ENCODE data around the gene SEC16A. TPM values are rescaled to one million over a fixed set of nuclear protein-coding genes. Genes with fewer than 3 reads are reported as not detected.
A peak's percentile ranks its signal among the peaks of the same experiment; 100 is the strongest.

Gene SEC16A
- total RNA-seq, 1 experiment from 2014 or later: 7.5 TPM

DNA sequence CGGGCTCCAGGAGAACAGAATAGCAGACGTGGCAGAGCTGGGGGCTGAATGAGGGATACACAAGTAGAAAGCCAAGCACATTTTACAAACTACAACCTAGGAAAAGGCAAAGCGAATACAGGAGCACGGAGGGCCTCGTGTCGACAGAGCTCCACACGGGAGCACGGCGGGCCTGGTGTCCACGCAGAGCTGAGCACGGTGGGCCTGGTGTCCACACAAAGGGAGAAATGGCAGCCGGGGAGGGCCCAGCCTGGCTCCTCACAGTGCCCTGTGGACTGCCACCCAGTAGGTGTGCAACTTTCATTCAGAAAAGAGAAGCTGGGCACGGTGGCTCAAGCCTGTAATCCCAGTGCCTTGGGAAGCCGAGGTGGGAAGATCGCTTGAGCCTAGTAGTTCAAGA lies 39.8 kb downstream of the SEC16A start:
- Histone ChIP-seq H3K9me3 (no peaks in the 10 kb centered on the region), H3K27me3 (no peaks in the 10 kb centered on the region), H3K4me3 (no peak overlapping the region), H3K36me3 (peaks cover 55% of the 10 kb centered on the region)
- DNase-seq: no peak

DNA sequence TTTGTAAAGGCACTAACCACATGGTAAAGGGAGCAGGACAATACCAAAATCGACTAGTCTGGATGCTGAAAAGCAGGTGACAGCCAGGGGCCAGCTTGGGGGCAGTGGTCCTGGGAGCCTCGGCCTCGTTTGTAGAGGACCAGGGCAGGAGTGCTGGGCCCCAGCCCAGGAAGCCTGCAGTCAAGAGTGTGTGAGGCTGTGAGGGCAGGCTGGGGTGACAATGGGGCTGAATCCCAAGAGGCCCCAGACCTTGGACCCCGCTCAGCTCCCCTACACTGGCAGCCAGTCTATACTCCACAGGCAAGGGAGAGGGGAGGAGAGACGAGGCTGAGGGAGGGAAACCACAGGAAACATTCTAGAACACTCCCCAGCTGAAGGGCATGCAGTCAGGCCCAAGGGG lies 40.6 kb downstream of the SEC16A start:
- Histone ChIP-seq H3K9me3 (no peaks in the 10 kb centered on the region), H3K27me3 (no peaks in the 10 kb centered on the region), H3K4me3 (no peak overlapping the region), H3K36me3 (peaks cover 55% of the 10 kb centered on the region)
- no peak for DNase-seq

DNA sequence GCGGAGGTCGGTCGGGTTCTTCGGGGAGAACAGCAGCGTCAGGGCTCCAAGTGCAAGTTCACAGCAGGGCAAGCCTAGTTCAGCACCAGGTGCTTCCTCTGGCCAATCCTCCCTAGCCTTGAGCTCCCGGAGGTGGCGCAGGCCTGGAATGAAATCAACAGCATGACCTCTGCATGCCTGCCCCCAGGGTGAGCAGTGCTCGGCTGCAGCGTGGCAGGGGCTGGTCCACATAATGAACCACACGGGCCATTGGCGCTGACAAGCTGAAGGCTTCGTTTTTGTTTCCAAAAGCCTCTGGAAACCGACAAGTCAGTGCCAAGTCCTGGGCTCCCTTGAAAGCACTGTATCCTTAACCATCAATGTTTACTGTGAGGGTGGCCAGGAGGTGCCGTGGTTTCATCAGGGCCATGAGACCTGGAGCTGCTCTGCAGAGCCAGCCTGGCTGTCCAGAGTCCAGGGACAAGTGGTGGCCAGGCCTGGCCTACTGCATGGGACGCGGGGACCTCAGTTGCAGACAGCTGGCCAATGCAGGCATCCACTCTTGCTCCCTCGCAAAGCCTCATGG lies 41.1 kb downstream of the SEC16A start:
- H3K4me3 ChIP-seq: no peak overlapping the region
- no peaks in the 10 kb centered on the region for H3K9me3 ChIP-seq
- peaks cover 57% of the 10 kb centered on the region for H3K36me3 ChIP-seq
- no peak for DNase-seq
- H3K27me3 ChIP-seq: no peaks in the 10 kb centered on the region

DNA sequence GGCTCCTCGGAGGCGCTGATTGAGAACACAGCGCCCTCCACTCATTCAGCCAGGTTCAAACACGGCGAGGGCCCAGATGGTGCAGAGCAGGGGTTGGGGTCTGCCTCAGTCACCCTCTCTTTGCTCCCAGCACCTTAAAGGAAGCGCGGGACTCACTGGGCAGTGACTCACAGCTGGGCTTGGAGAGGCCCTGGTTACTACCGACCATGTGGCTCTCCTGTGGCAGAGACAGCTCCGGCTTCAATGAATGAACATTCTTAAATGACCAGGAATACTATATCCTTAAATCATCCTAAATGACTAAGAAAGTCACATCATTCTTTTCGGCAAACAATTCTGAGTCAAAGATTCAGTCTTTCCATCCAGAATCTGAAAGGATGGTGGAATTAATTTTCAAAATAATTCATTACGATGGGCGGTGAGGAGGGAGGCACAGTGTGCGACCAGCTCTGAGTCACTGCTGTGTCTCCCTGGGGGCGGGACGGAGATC lies 41.6 kb downstream of the SEC16A start:
- peaks cover 56% of the 10 kb centered on the region for H3K36me3 ChIP-seq
- H3K4me3 ChIP-seq: no peak overlapping the region
- H3K9me3 ChIP-seq: no peaks in the 10 kb centered on the region
- H3K27me3 ChIP-seq: no peaks in the 10 kb centered on the region
- no peak for DNase-seq

DNA sequence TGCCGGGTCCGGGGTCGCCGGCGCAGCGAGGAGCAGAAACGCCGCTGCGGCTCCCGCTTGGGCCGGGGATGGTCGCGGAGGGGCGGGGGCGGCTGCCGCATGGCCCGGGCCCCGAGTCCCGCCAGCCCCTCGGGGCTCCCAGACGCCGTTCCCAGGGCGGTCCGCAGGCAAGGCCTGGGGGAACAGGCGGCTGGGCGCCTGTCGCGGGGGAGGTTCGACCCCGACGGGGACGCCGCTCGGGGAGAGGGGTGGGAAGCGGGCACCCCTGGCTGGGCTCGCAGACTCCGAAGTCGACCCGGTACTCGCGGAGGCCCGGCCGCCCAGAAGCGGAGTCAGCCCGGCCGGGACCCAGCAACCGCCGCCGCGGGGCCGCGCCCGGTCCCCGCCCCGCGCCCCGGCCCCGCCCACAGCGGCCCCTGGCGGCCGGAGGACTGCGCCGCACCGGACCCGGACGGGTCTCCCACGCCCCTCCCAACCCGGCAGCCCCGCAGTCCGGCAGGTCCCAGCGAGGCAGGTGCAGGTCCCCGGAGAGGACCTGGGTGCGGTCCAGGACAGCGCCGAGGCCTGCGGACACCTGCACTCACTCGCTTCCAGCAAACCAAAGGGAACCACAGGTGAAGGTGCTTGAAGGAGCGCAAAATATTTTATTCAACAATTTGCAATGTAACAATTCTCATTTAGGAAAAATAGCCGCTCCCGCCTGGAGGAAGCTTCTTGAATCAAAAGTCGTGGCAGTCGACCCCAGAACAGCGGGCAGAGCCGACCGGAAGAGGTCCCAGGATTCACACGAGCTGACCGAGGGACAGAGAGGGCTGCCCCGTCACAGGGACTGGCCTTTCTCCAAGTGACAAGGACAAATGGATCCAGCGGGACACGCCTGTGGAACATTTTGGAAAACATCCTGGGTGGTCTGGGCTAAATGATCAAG lies 43.1 kb downstream of the SEC16A start, which contains the start of gene INPP5E:
Gene INPP5E, minus strand, starts transcription at position 365 of the 928 bp plus-strand sequence. CDS start 426 bp downstream, outside the sequence.
- peaks cover 47% of the 10 kb centered on the region for H3K36me3 ChIP-seq
- H3K9me3 ChIP-seq: no peaks in the 10 kb centered on the region
- H3K27me3 ChIP-seq: no peaks in the 10 kb centered on the region
- DNase-seq: peak; percentile 82
- H3K4me3 ChIP-seq: peak within 1 kb of the TSS; percentile 71

DNA sequence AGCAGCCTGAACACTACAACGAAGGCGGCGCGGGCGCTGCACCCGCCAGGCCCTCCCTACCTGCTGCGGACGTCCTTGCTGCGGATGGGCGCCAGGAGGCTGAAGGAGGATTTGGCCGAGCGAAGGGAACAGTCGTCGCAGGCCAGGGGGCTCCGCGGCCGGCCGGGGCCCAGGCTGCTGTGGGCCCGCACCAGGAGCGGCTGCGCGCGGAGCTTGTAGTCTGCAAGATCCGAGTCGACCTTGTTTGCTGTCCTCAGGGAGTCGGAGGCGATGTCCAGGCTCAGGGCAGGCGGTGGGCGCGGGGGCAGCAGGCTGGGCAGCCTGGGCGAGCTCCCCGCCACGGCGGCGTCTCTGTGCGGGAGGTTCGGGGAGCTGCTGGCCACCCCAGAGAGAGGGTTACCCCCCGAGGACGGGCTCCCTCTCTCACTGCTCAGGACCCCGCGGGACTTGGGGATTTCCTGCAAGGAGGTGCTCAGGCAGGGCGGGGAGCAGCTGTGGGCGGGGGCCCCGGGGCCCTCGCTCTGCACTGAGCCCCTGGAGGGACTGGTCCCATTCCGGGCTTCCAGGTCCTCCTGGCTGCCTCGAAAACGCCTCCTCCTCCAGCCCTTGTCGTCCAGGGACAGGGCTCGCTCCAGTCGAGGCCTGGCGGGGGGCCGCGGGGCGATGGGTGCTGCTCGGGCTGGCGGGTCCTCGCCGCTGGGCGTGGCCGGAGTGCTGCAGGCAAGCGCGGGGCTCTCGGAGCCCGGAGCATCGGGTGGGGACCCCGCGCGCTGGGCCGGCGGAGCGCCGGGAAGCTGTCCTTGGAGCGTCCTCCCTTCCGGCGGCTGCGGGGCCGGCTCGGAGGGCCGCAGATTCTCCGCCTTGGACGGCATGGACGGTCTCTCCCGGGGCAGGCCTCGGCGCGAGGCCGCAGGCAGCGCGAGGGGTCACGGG lies 44.0 kb downstream of the SEC16A start:
- H3K36me3 ChIP-seq: peaks cover 40% of the 10 kb centered on the region
- no peaks in the 10 kb centered on the region for H3K9me3 ChIP-seq
- peak; percentile 55 for DNase-seq
- no peaks in the 10 kb centered on the region for H3K27me3 ChIP-seq
- peak overlapping the region; percentile 71 for H3K4me3 ChIP-seq

DNA sequence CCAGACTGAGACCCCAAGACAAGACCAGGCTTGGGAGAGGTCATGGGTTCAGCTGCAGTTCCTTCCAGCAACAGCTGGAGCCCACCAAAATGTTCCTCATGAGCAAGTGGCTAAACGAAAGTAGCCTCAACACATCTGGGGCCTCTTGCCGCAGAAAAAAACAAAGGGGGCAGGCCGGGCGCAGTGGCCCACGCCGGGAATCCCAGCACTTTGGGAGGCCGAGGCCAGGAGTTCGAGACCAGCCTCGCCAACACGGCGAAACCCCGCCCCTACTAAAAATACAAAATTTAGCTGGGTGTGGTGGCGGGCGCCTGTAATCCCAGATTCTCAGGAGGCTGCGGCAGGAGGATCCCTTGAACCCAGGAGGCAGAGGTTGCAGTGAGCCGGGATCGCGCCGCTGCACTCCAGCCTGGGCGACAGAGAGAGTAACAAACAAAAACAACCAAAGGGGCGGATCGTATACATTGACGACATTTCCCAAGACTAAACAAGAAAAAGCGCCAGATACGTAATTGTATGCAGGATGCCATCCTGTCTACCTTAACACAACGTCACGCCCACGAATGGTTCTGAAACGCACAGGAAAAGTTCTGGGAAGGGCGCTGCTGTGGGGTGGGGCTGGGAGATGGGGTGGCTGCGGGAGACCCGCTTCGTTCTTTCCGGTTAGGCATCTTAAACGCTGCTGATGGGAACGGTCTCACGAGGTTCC lies 44.8 kb downstream of the SEC16A start:
- H3K27me3 ChIP-seq: no peaks in the 10 kb centered on the region
- peaks cover 34% of the 10 kb centered on the region for H3K36me3 ChIP-seq
- H3K4me3 ChIP-seq: peak overlapping the region; percentile 71
- no peaks in the 10 kb centered on the region for H3K9me3 ChIP-seq
- no peak for DNase-seq

DNA sequence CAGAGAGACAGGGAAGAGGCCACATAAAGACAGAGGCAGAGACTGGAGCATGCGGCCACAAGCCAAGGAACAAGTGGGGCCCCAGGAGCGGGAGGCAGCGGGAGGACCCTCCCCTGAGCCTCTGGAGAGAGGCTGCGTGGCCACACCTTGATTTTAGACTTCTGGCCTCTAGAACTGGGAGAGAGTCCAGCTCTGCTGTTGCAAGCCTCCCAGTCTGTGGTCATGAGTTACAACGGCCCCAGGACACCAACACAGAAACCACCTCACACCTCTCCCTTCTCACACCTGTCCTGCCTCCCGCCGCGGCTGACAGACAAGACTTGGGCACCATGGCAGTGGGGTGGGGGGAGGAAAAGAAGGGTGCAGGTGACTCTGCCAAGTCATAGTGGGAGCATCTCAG lies 45.4 kb downstream of the SEC16A start:
- peaks cover 29% of the 10 kb centered on the region for H3K36me3 ChIP-seq
- DNase-seq: no peak
- no peaks in the 10 kb centered on the region for H3K9me3 ChIP-seq
- no peaks in the 10 kb centered on the region for H3K27me3 ChIP-seq
- H3K4me3 ChIP-seq: peak overlapping the region; percentile 71

DNA sequence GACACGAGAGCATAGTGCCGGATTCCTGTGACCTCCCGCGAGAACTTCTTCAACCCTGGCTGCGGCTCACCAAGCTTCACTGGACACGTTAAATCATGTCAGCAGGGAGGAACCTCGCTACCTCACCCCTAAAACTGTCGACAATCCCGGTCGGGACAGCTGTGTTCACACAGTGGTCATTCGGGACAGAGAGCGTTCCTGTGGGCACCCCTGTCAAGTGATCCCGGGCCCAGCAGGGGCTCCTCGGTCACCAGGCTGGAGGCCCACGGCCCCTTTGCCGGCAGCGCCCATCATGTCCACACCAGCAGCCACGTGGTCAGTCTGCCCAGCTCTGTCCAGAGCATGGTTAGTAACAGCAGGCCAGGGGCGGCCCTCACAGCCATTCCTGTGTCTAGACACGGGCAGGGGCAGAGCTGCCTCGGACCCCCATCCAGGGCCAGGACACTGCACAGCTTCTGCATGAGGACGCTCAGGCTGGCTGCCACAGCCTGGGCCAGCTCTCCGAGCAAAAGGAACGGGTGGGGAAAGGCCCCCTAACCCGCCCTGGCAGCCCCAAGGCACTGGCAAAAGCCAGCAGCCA lies 46.7 kb downstream of the SEC16A start:
- Histone ChIP-seq H3K9me3 (no peaks in the 10 kb centered on the region), H3K27me3 (no peaks in the 10 kb centered on the region), H3K4me3 (no peak overlapping the region), H3K36me3 (peaks cover 25% of the 10 kb centered on the region)
- no peak for DNase-seq

DNA sequence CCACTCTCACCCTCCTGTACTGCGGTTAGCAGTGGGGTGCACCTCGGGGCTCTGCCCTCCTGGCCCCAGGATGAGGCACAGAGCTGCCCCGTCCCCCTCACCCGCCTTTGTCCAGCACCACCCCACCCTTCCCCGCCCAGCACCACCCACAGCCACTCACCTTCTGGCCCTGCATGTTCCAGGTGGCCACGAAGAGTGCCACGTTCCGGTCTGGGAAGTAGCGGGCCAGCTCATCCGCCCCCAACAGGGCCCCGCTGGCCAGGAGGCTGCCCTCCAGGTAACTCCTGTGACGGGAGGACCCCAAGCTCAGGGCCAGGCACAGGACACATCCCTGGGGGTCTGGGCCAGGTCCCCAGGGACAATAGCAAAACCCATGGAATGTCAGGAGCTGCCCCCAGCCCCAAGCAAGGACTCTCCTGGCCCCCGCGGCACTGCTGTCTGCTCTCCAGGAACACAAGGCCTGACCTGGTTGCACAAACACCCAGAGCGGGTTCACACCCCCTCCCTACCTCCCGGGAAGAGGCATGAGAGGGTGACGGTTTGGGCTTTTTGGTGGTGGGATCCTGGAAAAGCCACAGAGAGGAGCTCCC lies 48.2 kb downstream of the SEC16A start:
- Histone ChIP-seq H3K36me3 (peaks cover 17% of the 10 kb centered on the region), H3K4me3 (no peak overlapping the region), H3K27me3 (no peaks in the 10 kb centered on the region), H3K9me3 (no peaks in the 10 kb centered on the region)
- no peak for DNase-seq

DNA sequence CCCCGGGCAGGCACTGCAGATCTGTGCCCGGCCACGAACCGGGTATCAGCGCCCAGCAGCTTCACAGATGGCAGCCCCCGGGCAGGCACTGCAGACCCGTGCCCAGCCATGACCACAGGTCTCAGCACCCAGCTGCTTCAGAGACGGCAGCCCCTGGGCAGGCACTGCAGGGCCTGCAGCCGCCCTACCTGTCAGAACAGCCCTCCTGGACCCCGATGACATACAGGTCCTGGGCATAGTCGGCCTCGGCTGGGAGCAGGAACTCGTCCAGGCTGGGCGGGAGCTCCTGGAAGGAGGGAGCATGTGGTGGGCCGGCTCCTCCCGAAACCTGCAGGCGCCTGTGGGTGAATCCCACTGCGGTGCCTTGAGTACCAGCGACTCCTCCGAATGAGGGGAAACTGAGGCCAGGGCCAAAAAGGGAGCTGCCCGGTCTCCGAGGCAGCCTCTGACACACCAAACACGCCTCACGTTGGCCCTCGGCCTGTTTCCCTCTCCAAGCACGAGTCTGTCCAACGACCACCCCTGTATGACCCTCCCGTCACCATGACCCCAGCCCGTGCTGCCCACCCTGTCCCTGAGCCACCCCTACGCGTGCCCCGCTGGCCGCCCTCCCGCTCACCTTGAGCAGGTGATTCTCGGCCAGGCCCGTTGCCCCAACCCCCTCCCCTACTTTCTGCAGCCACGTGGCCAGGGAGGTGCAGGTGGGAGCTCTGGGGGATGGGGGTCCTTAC lies 48.8 kb downstream of the SEC16A start:
- no peaks in the 10 kb centered on the region for H3K9me3 ChIP-seq
- DNase-seq: no peak
- H3K4me3 ChIP-seq: no peak overlapping the region
- no peaks in the 10 kb centered on the region for H3K27me3 ChIP-seq
- H3K36me3 ChIP-seq: peaks cover 17% of the 10 kb centered on the region

DNA sequence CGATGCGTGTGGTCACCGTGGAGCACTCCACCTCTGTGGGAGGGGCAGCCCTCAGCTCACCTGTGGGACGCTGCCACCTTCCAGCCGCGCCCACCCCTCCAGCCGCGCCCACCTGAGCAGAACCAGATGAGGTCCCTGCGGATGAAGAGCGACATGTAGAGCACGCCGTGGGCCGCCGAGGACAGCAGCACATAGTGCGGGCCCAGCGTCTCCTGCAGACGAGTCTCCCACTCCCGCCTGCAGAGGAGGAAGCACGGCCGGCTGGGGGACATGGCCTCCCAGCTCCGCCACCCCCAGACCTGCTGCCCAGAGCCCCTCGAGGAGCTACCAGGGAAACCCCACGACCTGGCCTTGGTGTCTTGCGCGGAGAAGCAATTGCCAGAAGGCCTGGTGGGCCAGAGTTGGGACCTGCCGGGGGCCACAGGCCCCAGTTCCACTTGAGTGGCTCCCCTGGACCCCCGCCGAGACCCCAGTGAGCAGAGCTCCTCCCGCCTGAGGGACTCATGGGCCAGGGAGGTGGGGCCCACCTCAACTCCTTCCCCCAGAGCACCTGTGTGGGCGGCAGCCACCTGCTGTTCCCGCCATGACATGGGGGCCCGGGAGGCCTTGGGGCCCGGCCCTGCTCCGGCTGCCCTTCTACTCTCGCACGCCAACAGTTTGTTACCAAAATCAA lies 49.7 kb downstream of the SEC16A start:
- Histone ChIP-seq H3K4me3 (no peak overlapping the region), H3K27me3 (no peaks in the 10 kb centered on the region), H3K9me3 (no peaks in the 10 kb centered on the region), H3K36me3 (peaks cover 16% of the 10 kb centered on the region)
- DNase-seq: no peak

DNA sequence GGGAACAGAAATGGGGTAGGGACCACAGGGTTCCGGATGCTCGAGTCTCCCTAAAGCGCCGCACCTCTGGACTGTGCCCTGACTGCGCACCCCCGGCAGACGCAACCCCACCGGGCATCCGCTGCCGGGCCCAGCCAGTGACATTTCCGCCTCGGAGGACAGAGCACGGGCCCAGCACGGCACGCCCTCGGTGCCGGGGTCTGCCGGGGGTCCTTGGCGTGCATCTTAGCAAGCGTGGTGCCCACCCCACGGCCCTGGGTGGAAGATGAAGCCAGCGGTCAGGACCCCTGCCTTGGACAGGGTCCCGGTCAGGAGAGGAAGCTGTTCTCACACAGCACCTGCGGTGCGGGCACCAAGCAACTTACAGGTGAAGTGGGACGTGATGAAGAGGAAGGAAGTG lies 50.2 kb downstream of the SEC16A start:
- Histone ChIP-seq H3K36me3 (peaks cover 10% of the 10 kb centered on the region), H3K27me3 (no peaks in the 10 kb centered on the region), H3K4me3 (no peak overlapping the region), H3K9me3 (no peaks in the 10 kb centered on the region)
- DNase-seq: no peak

DNA sequence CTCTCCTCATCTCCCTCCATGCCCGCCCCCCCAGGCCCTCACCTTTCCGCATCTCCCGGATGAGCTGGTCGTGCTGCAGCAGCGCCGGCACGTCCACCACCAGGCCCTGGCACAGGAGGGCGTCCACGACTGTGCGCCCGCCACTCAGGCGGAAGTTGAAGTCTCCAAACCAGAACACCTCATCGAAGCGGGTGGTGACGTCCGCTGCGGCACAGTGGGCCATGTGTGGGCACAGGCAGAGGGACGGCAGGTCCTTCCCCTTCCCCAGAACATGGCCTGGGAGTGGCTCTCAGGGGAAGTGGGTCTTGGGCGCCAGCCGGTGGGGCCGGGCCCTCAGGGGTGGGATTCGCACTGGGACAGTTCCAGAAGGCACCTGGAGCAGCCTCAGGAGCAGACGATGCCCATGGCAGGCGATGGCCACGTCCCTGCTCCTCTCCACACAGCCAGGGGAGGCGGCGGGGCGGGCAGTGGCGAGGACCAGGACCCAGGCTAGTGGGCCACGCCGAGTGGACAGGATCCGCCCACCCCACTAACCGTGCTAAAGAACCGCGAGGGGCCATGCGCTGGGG lies 51.0 kb downstream of the SEC16A start:
- no peak for DNase-seq
- no peaks in the 10 kb centered on the region for H3K27me3 ChIP-seq
- peaks cover 3% of the 10 kb centered on the region for H3K36me3 ChIP-seq
- no peak overlapping the region for H3K4me3 ChIP-seq
- H3K9me3 ChIP-seq: no peaks in the 10 kb centered on the region

Measured in MG63 (cell line).